Activated CD8-positive, alpha-beta T cell treated with anti-CD3 and anti-CD28 coated beads, Interleukin-2, amount 10 ng/mL, durations not matched to agents 7 days and 5 days (primary cell): ENCODE results near the gene RSPO1. TPM values are rescaled to one million over a fixed set of nuclear protein-coding genes. Genes with fewer than 3 reads are reported as not detected.

Experiments used
- ATAC-seq: fragments of 150-1000 bp; cut with Tn5 transposase; one replicate; pipeline ENCODE4 v1.10.0; 2021; ENCODE audit warnings: moderate library complexity
- CTCF ChIA-PET: fragments of 350-600 bp; sonication (Branson Sonifier 250); formaldehyde crosslinking; loops from one replicate; lab custom pipeline; 2021; ENCODE audit warnings: antibody characterized with exemption; lab: Charles Lee
- POLR2A ChIA-PET: fragments of 350-600 bp; sonication (Branson Sonifier 250); formaldehyde crosslinking; loops from one replicate; lab custom pipeline; 2021; ENCODE audit warnings: antibody characterized with exemption; lab: Charles Lee
- DNase-seq: peaks from one replicate; pipeline ENCODE4 v3.0.0-alpha.2; 2020
- H3K27ac Mint-ChIP-seq: one replicate; pipeline ENCODE4 v1.8.0; 2021; ENCODE audit warnings: mild to moderate bottlenecking, mixed read lengths
- H3K27me3 Mint-ChIP-seq: one replicate; pipeline ENCODE4 v1.8.0; 2021; ENCODE audit warnings: low read depth, mixed read lengths
- H3K36me3 Mint-ChIP-seq: one replicate; pipeline ENCODE4 v1.8.0; 2021; ENCODE audit warnings: low read depth, mixed read lengths
- H3K4me1 Mint-ChIP-seq: one replicate; pipeline ENCODE4 v1.8.0; 2021; ENCODE audit warnings: low read depth, mixed read lengths
- H3K4me3 Mint-ChIP-seq: one replicate; pipeline ENCODE4 v1.8.0; 2021; ENCODE audit warnings: mild to moderate bottlenecking, mixed read lengths
- H3K9me3 Mint-ChIP-seq: one replicate; pipeline ENCODE4 v1.8.0; 2022; ENCODE audit warnings: mixed read lengths; ENCODE audit not compliant: insufficient read depth
- total RNA-seq, 2 experiments: library from RNA; stranded (reverse); gene quantifications; one replicate each; pipeline ENCODE4 v1.2.3, GENCODE V29; 2021

Gene RSPO1
- total RNA-seq, 2 experiments from 2014 or later = not detected

DNA sequence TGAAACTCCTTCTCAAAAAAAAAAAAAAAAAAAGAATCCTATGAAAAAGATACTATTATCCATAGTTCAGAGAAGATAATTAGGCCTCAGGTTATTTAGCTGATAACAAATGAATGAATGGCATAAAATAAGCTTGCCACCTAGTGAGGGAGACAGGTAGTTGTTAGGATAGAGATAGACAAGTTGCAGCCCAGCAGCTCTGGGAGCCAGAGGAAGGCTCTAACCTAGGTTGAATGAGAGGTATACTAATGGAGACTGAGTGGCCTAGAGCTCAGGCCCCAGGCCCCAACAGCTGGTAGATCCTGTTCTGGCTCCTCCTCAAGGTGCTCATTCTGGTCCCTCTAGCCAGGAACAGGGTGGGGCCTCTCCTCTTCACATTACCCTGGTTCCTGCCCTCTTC, 20.6 kb upstream of the RSPO1 start:
- ATAC-seq (no peak), DNase-seq (no peak)
- ChIA-PET POLR2A (no interaction called here), CTCF (interaction anchor here (1.2 kb wide), 1 partner anchor 12 kb away, joined by 4 read pairs; no protein-coding TSS in a partner anchor)
- Mint-ChIP-seq H3K36me3 (no peaks in the 10 kb centered on the region), H3K27ac (no peak overlapping the region), H3K9me3 (no peaks in the 10 kb centered on the region), H3K4me1 (no peaks in the 10 kb centered on the region), H3K4me3 (no peak overlapping the region), H3K27me3 (peaks cover 16% of the 10 kb centered on the region)

- Mint-ChIP-seq H3K27me3 (peaks cover 11% of the 10 kb centered on the region), H3K36me3 (no peaks in the 10 kb centered on the region), H3K4me1 (no peaks in the 10 kb centered on the region), H3K9me3 (no peaks in the 10 kb centered on the region), H3K27ac (no peak overlapping the region), H3K4me3 (no peak overlapping the region)
- DNase-seq (no peak), ATAC-seq (no peak)
- ChIA-PET CTCF (no interaction called here), POLR2A (interaction anchor here (0.5 kb wide), 1 partner anchor 331 kb away, joined by 4 read pairs; no protein-coding TSS in a partner anchor)
Observed at GRCh38 chr1:37653906-37654305, 19.2 kb upstream of the RSPO1 start.

DNA sequence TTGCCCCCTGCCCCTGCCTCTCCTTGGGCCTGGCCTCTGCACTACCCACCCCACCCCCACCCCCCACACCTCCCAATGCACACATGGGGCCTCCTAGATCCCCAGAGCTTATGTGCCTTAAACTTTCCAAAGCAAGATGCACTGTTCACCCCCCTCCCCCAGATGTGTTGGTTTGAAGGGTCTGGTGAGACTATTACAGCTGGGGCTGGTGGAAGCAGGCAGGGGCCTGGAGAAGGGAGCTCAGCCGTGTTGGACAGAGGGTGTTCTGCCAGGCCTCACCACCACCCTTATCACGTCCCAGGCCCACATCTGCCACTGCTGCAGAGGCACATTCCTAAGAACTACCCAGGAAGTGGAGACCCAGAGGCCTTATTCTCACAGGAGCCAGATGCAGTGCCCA, 18.3 kb upstream of the RSPO1 start:
- CTCF ChIA-PET = no interaction called here
- no peak overlapping the region for H3K27ac Mint-ChIP-seq
- ATAC-seq = no peak

DNA sequence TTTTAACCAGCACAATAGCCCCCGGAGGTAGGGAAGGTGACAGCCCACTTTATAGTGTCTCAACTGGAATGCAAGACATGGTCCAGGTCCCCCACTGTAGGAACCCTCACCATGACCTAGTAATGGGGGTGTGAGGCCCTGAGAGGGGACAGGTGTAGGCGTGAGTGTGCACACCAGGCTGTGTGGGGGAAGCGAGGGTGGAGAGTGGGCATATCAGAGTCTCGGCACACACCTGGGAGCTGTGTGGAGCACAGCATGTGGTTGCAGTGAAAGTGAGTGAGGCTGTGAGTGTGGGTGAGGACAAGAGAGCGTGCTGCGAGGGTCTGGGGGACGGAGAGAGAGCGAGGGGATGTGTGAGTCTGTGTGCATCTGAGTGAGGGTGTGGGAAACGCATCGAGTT, 17.1 kb upstream of the RSPO1 start:
- H3K27ac Mint-ChIP-seq = no peak overlapping the region
- no peak for DNase-seq
- no peak for ATAC-seq
- H3K4me1 Mint-ChIP-seq = no peaks in the 10 kb centered on the region
- ChIA-PET POLR2A (no interaction called here), CTCF (no interaction called here)
- peaks cover 13% of the 10 kb centered on the region for H3K27me3 Mint-ChIP-seq
- no peak overlapping the region for H3K4me3 Mint-ChIP-seq
- no peaks in the 10 kb centered on the region for H3K9me3 Mint-ChIP-seq
- H3K36me3 Mint-ChIP-seq = no peaks in the 10 kb centered on the region

More for the DNA sequence above, 18.3 kb upstream of the RSPO1 start:
- no peak overlapping the region for H3K4me3 Mint-ChIP-seq
- H3K4me1 Mint-ChIP-seq = no peaks in the 10 kb centered on the region
- peaks cover 7% of the 10 kb centered on the region for H3K27me3 Mint-ChIP-seq
- DNase-seq = no peak
- POLR2A ChIA-PET = no interaction called here
- H3K36me3 Mint-ChIP-seq = no peaks in the 10 kb centered on the region
- no peaks in the 10 kb centered on the region for H3K9me3 Mint-ChIP-seq

GRCh38 chr1:37650721-37651120, 16.0 kb upstream of the RSPO1 start:
- Mint-ChIP-seq H3K36me3 (no peaks in the 10 kb centered on the region), H3K4me3 (no peak overlapping the region), H3K27ac (no peak overlapping the region), H3K9me3 (no peaks in the 10 kb centered on the region), H3K4me1 (no peaks in the 10 kb centered on the region), H3K27me3 (peaks cover 11% of the 10 kb centered on the region)
- ChIA-PET CTCF (no interaction called here), POLR2A (no interaction called here)
- ATAC-seq (no peak), DNase-seq (no peak)

- DNase-seq (no peak), ATAC-seq (no peak)
- Mint-ChIP-seq H3K27me3 (peaks cover 11% of the 10 kb centered on the region), H3K4me1 (no peaks in the 10 kb centered on the region), H3K27ac (no peak overlapping the region), H3K4me3 (no peak overlapping the region), H3K36me3 (no peaks in the 10 kb centered on the region), H3K9me3 (no peaks in the 10 kb centered on the region)
- ChIA-PET POLR2A (no interaction called here), CTCF (interaction anchor here (1.3 kb wide), 1 partner anchor 24 kb away, joined by 3 read pairs; no protein-coding TSS in a partner anchor)
Observed at GRCh38 chr1:37650173-37650572, 15.5 kb upstream of the RSPO1 start.

DNA sequence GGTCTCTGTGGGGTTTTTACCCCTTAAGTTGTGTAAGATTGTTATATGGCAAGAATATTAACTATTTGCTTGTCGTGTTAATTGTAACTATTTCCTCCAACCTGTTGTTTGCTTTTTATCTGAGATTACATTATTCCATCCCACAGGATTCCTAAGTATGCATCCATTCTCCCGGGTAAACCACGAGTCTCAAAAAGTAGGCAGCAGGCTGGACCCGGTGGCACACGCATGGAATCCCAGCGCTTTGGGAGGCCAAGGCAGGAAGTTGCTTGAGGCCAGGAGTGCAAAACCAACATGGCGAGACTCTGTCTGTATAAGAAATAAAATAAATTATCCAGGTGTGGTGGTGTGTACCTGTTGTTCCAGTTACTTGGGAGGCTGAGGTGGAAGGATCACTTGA, 12.6 kb upstream of the RSPO1 start:
- H3K4me1 Mint-ChIP-seq = no peaks in the 10 kb centered on the region
- H3K36me3 Mint-ChIP-seq = no peaks in the 10 kb centered on the region
- DNase-seq = no peak
- ATAC-seq = no peak
- POLR2A ChIA-PET = no interaction called here
- H3K9me3 Mint-ChIP-seq = no peaks in the 10 kb centered on the region
- H3K27ac Mint-ChIP-seq = no peak overlapping the region
- CTCF ChIA-PET = no interaction called here
- H3K4me3 Mint-ChIP-seq = no peak overlapping the region
- peaks cover 14% of the 10 kb centered on the region for H3K27me3 Mint-ChIP-seq

- Mint-ChIP-seq H3K27me3 (peaks cover 17% of the 10 kb centered on the region), H3K4me3 (no peak overlapping the region), H3K4me1 (no peaks in the 10 kb centered on the region), H3K9me3 (no peaks in the 10 kb centered on the region), H3K36me3 (no peaks in the 10 kb centered on the region), H3K27ac (no peak overlapping the region)
- CTCF ChIA-PET = no interaction called here
- DNase-seq (no peak), ATAC-seq (no peak)
- POLR2A ChIA-PET = no interaction called here
Observed at GRCh38 chr1:37641059-37641458, 6.4 kb upstream of the RSPO1 start.

DNA sequence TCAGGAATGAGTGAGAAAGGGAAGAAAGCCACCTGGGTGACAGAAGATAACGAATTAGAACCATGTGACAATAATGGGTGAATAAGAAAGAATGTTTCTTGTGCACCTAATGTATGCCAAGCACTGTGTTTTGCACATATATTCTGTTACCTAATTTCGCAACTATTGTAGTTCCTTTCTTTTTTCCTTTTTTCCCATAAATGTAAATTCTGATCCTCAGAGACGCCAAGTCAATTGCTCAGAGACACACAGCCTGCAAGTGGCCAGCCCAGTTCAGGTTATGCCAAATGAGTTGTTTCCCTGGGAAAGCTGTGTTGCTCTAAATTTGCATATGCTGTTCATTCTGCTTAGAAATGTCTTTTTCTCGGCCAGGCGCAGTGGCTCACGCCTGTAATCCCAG, 1.7 kb upstream of the RSPO1 start:
- H3K27ac Mint-ChIP-seq = no peak overlapping the region
- ChIA-PET POLR2A (interaction anchor here (0.6 kb wide), 1 partner anchor 46 kb away, joined by 3 read pairs; no protein-coding TSS in a partner anchor), CTCF (no interaction called here)
- H3K36me3 Mint-ChIP-seq = no peaks in the 10 kb centered on the region
- H3K4me3 Mint-ChIP-seq = no peak overlapping the region
- no peaks in the 10 kb centered on the region for H3K9me3 Mint-ChIP-seq
- no peaks in the 10 kb centered on the region for H3K4me1 Mint-ChIP-seq
- ATAC-seq (no peak), DNase-seq (no peak)
- H3K27me3 Mint-ChIP-seq = peaks cover 52% of the 10 kb centered on the region

DNA sequence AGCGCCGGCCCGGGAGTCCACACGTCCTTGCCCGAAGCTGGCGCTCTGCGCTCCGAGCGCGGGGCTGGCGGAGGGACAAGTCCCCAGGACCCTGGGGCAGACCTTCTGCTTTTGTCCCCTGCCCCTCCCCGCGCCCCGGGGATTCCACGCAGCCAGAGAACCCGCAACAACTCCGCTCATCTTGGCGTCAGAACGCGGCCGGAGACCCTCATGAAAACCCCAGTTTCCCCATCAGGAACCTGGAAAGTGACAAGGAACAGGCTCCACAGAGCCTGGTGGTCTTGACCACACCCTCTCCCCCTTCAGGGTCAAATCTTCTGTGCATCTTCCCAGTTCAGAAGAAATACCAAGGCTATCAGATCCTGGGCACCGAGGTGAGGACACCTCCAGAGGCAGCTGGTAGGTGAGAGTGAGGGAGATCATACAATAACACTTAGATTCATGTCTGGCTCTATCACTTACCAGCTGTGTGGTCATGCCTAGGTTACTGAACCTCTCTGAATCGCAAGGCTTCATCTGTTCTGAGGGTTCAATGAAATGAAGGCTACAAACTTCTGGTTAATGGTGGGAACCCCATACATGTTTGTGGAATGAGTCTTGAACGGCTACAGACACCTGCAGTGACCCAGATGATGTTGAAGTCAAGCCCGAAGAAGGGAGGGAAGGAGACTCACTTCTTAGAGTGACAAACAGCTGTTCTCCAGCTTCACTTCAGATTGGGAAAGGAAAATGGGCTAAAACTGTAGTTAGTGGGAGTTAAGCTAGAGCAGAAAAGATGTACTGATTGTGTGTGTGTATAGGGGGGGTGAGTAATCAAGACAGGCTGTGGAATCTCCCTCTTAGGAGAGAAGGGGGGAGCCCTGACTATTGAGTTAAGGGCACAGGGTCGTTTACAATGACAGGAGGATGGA, 555 bp upstream of the RSPO1 start:
- Mint-ChIP-seq H3K4me1 (no peaks in the 10 kb centered on the region), H3K9me3 (no peaks in the 10 kb centered on the region), H3K27me3 (peaks cover 62% of the 10 kb centered on the region), H3K36me3 (no peaks in the 10 kb centered on the region), H3K4me3 (no peak overlapping the region), H3K27ac (no peak overlapping the region)
- no peak for DNase-seq
- no peak for ATAC-seq
- CTCF ChIA-PET = no interaction called here
- POLR2A ChIA-PET = interaction anchor here (0.5 kb wide), 1 partner anchor 14 kb away, joined by 3 read pairs; no protein-coding TSS in a partner anchor

- Mint-ChIP-seq H3K9me3 (no peaks in the 10 kb centered on the region), H3K4me1 (no peaks in the 10 kb centered on the region), H3K27ac (no peak overlapping the region), H3K4me3 (no peak overlapping the region), H3K27me3 (peaks cover 75% of the 10 kb centered on the region), H3K36me3 (no peaks in the 10 kb centered on the region)
- ATAC-seq = no peak
- CTCF ChIA-PET = no interaction called here
- POLR2A ChIA-PET = no interaction called here
- no peak for DNase-seq
Observed at GRCh38 chr1:37633938-37634243, 801 bp downstream of the RSPO1 start.

DNA sequence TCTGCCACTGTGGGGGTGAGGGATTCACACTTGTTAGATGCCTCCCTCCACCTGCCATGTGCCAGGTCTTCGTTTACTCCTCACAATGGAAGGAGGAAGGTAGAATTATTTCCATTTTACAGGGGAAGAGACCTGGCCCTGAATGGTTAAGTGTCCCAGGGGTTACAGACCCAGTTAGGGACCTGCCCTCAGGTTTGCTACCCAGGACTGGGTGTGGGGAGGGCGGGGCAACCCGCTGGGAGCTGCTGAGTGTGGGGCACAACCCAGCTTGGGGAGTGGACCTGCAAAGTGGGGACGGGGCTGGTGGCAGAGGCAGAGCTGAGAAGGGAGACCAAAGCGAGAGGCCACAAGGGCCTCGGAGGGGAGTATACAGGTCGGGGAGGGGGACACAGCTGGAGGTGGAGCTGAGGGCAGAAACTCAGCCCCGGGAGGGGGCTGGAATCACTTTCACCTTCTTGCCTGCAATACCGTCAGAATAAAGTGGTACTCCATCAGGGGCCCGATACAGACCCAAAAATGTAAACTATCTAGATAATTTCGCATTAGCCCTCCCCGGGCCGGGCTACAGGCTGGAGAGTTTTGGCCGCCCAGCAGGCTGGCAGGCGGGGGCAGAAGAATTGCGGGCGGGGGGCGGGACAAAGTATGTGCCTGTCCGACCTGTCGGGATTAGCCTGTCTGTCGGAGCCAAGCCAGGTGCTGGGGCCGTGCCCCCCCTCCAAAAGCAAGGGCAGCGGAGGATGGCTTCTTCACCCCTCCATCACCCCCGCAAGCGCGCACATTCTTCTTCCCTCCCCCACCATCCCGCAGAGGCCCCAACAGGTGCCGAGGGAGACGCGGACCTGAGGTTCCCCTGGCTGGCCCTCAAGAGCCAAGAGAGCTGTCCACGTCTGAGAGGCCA, 1.4 kb downstream of the RSPO1 start:
- ATAC-seq (no peak), DNase-seq (no peak)
- POLR2A ChIA-PET = no interaction called here
- Mint-ChIP-seq H3K36me3 (no peaks in the 10 kb centered on the region), H3K27ac (no peak overlapping the region), H3K4me3 (no peak overlapping the region), H3K4me1 (no peaks in the 10 kb centered on the region), H3K27me3 (peaks cover 77% of the 10 kb centered on the region), H3K9me3 (no peaks in the 10 kb centered on the region)
- CTCF ChIA-PET = interaction anchor here (1.7 kb wide), 1 partner anchor 146 kb away, joined by 4 read pairs; no protein-coding TSS in a partner anchor
